ENCODE results near the gene ASPN.

ASPN gene

GRCh38 chr9:92512622-92513021, 30.3 kb upstream of the ASPN start:
- H3K4me3 ChIP-seq (ENCODE audit: low read depth, low read length) = no peak overlapping the region
- ChIA-PET POLR2A (no interaction called here), CTCF (no interaction called here)
- TF ChIP-seq, protein P1, sequence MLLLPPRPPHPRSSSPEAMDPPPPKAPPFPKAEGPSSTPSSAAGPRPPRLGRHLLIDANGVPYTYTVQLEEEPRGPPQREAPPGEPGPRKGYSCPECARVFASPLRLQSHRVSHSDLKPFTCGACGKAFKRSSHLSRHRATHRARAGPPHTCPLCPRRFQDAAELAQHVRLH (tag by site-specific recombination; IDR thresholded peaks at IDR 0.05) = no peak
- TF ChIP-seq ZNF585B (tag by site-specific recombination; IDR thresholded peaks at IDR 0.05) (no peak), CTCF (tag by site-specific recombination; IDR thresholded peaks at IDR 0.05) (no peak)
- H3K9me3 ChIP-seq (ENCODE audit: control insufficient read depth, insufficient read depth, low read depth, low read length) = no peaks in the 10 kb centered on the region
- no peak overlapping the region for H3K27ac ChIP-seq (ENCODE audit: extremely low read depth, low read depth, low read length)
- no peaks in the 10 kb centered on the region for H3K4me1 ChIP-seq (ENCODE audit: control insufficient read depth, insufficient read depth, low read length)
- H3K36me3 ChIP-seq (ENCODE audit: control insufficient read depth in 2 of 2, insufficient read depth in 1 of 2, low read length in 2 of 2) = no peaks in the 10 kb centered on the region

DNA sequence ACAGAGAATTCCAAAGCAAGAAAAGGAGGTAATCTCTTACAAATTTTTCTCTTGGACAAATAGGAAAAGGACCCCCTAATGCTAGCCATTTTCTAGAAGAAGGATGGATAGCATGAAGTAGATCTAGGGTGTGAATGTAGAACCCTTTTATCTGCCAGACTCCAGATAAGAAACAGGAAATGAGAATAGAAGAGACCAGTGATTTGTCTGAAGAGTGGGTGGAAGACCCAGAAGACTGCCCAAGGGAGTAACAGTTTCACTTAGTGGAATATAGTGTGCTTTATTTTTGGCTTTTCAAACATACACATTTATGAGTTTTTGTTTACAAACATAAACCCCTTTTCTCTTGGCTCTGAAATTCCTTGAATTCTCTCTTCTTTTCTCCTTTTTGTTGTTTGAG, 28.4 kb upstream of the ASPN start:
- Histone ChIP-seq H3K27ac (ENCODE audit: extremely low read depth, low read depth, low read length) (no peak overlapping the region), H3K36me3 (ENCODE audit: control insufficient read depth in 2 of 2, insufficient read depth in 1 of 2, low read length in 2 of 2) (no peaks in the 10 kb centered on the region), H3K4me1 (ENCODE audit: control insufficient read depth, insufficient read depth, low read length) (no peaks in the 10 kb centered on the region), H3K9me3 (ENCODE audit: control insufficient read depth, insufficient read depth, low read depth, low read length) (no peaks in the 10 kb centered on the region), H3K4me3 (ENCODE audit: low read depth, low read length) (no peak overlapping the region)
- CTCF ChIA-PET = no interaction called here
- TF ChIP-seq ZNF140 (tag by site-specific recombination; IDR thresholded peaks at IDR 0.05) (no peak), ZNF473 (tag by site-specific recombination; IDR thresholded peaks at IDR 0.05) (no peak), ZNF354C (tag by site-specific recombination; IDR thresholded peaks at IDR 0.05; ENCODE audit: borderline replicate concordance, low read depth) (no peak), TSHZ1 (tag by site-specific recombination; IDR thresholded peaks at IDR 0.05; ENCODE audit: borderline replicate concordance) (no peak), KLF7 (tag by site-specific recombination; IDR thresholded peaks at IDR 0.05; ENCODE audit: borderline replicate concordance) (no peak), ZNF670 (tag by site-specific recombination; IDR thresholded peaks at IDR 0.05; ENCODE audit: low read depth) (no peak), ZBTB26 (tag by site-specific recombination; optimal IDR thresholded peaks at IDR 0.05) (no peak)
- TF ChIP-seq, protein P2, sequence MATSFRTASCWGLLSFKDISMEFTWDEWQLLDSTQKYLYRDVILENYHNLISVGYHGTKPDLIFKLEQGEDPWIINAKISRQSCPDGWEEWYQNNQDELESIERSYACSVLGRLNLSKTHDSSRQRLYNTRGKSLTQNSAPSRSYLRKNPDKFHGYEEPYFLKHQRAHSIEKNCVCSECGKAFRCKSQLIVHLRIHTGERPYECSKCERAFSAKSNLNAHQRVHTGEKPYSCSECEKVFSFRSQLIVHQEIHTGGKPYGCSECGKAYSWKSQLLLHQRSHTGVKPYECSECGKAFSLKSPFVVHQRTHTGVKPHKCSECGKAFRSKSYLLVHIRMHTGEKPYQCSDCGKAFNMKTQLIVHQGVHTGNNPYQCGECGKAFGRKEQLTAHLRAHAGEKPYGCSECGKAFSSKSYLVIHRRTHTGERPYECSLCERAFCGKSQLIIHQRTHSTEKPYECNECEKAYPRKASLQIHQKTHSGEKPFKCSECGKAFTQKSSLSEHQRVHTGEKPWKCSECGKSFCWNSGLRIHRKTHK (tag by site-specific recombination; IDR thresholded peaks at IDR 0.05) = no peak
- POLR2A ChIA-PET = no interaction called here

DNA sequence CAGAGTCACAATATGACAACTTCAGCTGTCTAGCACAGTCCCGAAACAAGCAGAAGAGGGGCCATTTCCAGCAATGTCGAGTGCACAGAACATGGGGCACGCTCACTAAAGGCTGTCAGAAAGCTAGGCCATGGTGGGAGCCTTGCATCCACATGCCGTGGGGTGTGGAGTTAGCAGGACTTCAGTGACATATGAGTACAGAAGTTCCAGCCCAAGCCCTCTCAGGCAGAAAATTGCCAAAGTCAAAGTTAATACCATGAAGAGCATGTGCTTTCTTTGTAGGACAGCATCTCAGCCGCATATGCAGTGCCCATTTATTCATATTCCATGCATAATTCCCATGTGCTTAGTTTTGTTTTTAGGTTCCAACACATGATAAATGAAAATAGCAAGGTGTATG, 26.7 kb upstream of the ASPN start:
- H3K4me1 ChIP-seq (ENCODE audit: control insufficient read depth, insufficient read depth, low read length) = no peaks in the 10 kb centered on the region
- no peaks in the 10 kb centered on the region for H3K36me3 ChIP-seq (ENCODE audit: control insufficient read depth in 2 of 2, insufficient read depth in 1 of 2, low read length in 2 of 2)
- POLR2A ChIA-PET = no interaction called here
- no peaks in the 10 kb centered on the region for H3K9me3 ChIP-seq (ENCODE audit: control insufficient read depth, insufficient read depth, low read depth, low read length)
- H3K4me3 ChIP-seq (ENCODE audit: low read depth, low read length) = no peak overlapping the region
- no peak overlapping the region for H3K27ac ChIP-seq (ENCODE audit: extremely low read depth, low read depth, low read length)
- CTCF ChIA-PET = no interaction called here
- TF ChIP-seq EGR2 (tag by site-specific recombination; IDR thresholded peaks at IDR 0.05; ENCODE audit: low read depth) (no peak), ZNF394 (tag by site-specific recombination; IDR thresholded peaks at IDR 0.05; ENCODE audit: borderline replicate concordance) (no peak), ZNF596 (tag by site-specific recombination; IDR thresholded peaks at IDR 0.05) (no peak), ZNF426 (tag by site-specific recombination; IDR thresholded peaks at IDR 0.05) (no peak), ZBTB48 (tag by site-specific recombination; IDR thresholded peaks at IDR 0.05) (no peak), RBAK (tag by site-specific recombination; IDR thresholded peaks at IDR 0.05) (no peak), OVOL3 (tag by site-specific recombination; IDR thresholded peaks at IDR 0.05) (no peak), ZNF777 (tag by site-specific recombination; IDR thresholded peaks at IDR 0.05; ENCODE audit: borderline replicate concordance) (no peak), ZNF791 (tag by site-specific recombination; IDR thresholded peaks at IDR 0.05) (no peak), PBX3 (CRISPR knock-in tag; IDR thresholded peaks at IDR 0.05) (no peak), ZNF341 (tag by site-specific recombination; IDR thresholded peaks at IDR 0.05; ENCODE audit: low read depth) (no peak), ZNF146 (tag by site-specific recombination; IDR thresholded peaks at IDR 0.05) (no peak), ZNF248 (tag by site-specific recombination; IDR thresholded peaks at IDR 0.05) (no peak)
